ENCODE measurements around the gene QSOX2. TPM values are rescaled to one million over a fixed set of nuclear protein-coding genes. Genes with fewer than 3 reads are reported as not detected.
A peak's percentile ranks its signal among the peaks of the same experiment; 100 is the strongest.

Gene QSOX2
- total RNA-seq, 3 donors from 2014 or later (not counting 1 experiment from before 2014, with no cell fraction given) = 10.8 to 16.7 (median 16.6) TPM

DNA sequence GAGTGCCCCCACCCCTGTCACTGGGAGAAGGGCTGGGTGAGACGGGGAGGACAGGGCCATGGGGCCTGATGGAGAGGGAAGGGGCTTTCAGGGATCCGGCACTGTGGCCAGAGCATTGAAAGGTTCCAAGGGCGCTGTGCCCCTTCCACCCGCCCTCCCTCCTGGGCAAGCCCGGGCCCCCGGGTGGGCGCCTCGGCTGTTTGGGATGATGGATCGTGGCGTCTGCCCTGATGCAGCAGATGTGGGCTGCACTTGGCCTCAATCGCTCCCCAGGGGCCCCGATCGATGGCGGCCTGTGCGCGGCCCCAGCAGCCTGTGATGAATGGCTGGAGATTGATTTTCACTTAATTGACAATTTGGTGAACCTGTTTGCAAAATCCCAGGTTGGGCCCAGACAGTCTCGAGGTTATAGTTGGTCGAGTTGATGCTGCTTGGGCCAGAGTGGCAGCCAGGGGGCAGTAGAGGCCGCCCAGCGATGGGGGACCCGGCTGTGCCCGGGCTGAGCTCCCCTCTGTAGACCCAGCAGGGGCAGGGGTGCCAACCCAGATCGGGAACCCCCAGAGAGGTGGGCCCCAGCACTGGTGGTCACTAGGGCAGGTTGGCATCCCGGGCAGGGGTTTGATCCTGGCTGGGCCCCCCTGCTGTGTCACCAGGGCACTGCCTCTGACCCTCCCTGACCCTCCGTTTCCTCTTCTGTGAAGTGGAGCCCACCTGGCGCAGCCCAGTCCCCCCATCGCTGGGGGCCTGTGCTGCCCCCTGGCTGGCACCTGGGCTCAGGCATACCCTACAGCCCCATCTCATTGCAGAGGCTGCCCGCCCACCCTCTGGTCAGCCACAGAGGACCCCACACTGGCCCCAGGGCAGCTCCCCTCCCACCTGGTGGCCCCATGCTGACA is 75.4 kb downstream of the QSOX2 start:
- H3K27ac ChIP-seq (ENCODE audit: low read length) = no peak overlapping the region
- no peaks in the 10 kb centered on the region for H3K36me3 ChIP-seq (ENCODE audit: control insufficient read depth, insufficient read depth, low read length)
- ATAC-seq (peak; percentile 60 to 70 (median 68)), DNase-seq (peak; percentile 33 to 62)
- H3K27me3 ChIP-seq (ENCODE audit: control insufficient read depth, insufficient read depth, low read length) = peaks cover 2% of the 10 kb centered on the region
- TF ChIP-seq, protein P1, sequence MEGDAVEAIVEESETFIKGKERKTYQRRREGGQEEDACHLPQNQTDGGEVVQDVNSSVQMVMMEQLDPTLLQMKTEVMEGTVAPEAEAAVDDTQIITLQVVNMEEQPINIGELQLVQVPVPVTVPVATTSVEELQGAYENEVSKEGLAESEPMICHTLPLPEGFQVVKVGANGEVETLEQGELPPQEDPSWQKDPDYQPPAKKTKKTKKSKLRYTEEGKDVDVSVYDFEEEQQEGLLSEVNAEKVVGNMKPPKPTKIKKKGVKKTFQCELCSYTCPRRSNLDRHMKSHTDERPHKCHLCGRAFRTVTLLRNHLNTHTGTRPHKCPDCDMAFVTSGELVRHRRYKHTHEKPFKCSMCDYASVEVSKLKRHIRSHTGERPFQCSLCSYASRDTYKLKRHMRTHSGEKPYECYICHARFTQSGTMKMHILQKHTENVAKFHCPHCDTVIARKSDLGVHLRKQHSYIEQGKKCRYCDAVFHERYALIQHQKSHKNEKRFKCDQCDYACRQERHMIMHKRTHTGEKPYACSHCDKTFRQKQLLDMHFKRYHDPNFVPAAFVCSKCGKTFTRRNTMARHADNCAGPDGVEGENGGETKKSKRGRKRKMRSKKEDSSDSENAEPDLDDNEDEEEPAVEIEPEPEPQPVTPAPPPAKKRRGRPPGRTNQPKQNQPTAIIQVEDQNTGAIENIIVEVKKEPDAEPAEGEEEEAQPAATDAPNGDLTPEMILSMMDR (IDR thresholded peaks at IDR 0.05) = peak; percentile 50
- H3K4me3 Mint-ChIP-seq = no peak overlapping the region
- H3K27me3 Mint-ChIP-seq (ENCODE audit: low read depth in 2 of 2) = peaks cover 12 to 14% of the 10 kb centered on the region in 2 donors
- H3K9me3 ChIP-seq (ENCODE audit: control insufficient read depth, insufficient read depth, low read length) = no peaks in the 10 kb centered on the region
- no peak overlapping the region for H3K27ac Mint-ChIP-seq
- 49% methylated on average over 28 of the region's 28 CpGs for WGBS (ENCODE audit: insufficient coverage)
- intact Hi-C loops (cut with micrococcal nuclease) = loop anchor here (1.0 kb wide), 1 partner anchor 113 kb away; no protein-coding TSS in a partner anchor
- no peaks in the 10 kb centered on the region for H3K36me3 Mint-ChIP-seq
- H3K4me1 ChIP-seq (ENCODE audit: control insufficient read depth, insufficient read depth, low read length) = no peaks in the 10 kb centered on the region
- H3K4me1 Mint-ChIP-seq = peaks cover 0 to 3% of the 10 kb centered on the region in 2 donors
- no peak overlapping the region for H3K4me3 ChIP-seq (ENCODE audit: low read length)
- H3K9me3 Mint-ChIP-seq = no peaks in the 10 kb centered on the region

DNA sequence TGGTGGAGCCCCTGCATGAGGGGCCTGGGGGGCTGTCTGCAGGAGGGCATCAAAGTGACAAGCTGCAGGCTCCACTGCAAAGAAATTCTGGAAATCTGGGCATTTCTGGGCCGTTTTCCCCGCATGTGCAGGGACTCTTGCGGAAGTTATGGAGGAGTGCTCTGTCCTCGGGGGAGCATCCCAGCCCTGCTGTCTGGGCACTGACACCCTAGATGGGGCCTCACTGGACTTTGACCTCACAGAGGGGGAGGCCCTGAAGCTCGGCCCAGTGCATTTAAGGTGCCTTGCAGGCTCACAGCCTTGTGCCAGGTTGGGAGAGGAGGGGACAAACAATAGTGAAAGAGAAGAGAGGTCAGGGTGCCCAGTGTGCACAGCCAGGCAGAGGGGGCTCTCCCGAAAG is 76.1 kb downstream of the QSOX2 start:
- TF ChIP-seq, protein P1 (IDR thresholded peaks at IDR 0.05) = no peak
- H3K27me3 Mint-ChIP-seq (ENCODE audit: low read depth in 2 of 2) = peaks cover 12 to 18% of the 10 kb centered on the region in 2 donors
- Histone ChIP-seq H3K27me3 (ENCODE audit: control insufficient read depth, insufficient read depth, low read length) (peaks cover 2% of the 10 kb centered on the region), H3K4me1 (ENCODE audit: control insufficient read depth, insufficient read depth, low read length) (no peaks in the 10 kb centered on the region), H3K4me3 (ENCODE audit: low read length) (no peak overlapping the region), H3K9me3 (ENCODE audit: control insufficient read depth, insufficient read depth, low read length) (no peaks in the 10 kb centered on the region), H3K27ac (ENCODE audit: low read length) (no peak overlapping the region), H3K36me3 (ENCODE audit: control insufficient read depth, insufficient read depth, low read length) (no peaks in the 10 kb centered on the region)
- intact Hi-C loops (cut with micrococcal nuclease) = no loop called here
- H3K9me3 Mint-ChIP-seq = no peaks in the 10 kb centered on the region
- ATAC-seq = no peak
- H3K4me3 Mint-ChIP-seq = no peak overlapping the region
- WGBS (ENCODE audit: insufficient coverage) = 75% methylated on average over 6 of the region's 6 CpGs
- DNase-seq = no peak
- no peaks in the 10 kb centered on the region for H3K36me3 Mint-ChIP-seq
- peaks cover 0 to 3% of the 10 kb centered on the region in 2 donors for H3K4me1 Mint-ChIP-seq
- no peak overlapping the region for H3K27ac Mint-ChIP-seq

DNA sequence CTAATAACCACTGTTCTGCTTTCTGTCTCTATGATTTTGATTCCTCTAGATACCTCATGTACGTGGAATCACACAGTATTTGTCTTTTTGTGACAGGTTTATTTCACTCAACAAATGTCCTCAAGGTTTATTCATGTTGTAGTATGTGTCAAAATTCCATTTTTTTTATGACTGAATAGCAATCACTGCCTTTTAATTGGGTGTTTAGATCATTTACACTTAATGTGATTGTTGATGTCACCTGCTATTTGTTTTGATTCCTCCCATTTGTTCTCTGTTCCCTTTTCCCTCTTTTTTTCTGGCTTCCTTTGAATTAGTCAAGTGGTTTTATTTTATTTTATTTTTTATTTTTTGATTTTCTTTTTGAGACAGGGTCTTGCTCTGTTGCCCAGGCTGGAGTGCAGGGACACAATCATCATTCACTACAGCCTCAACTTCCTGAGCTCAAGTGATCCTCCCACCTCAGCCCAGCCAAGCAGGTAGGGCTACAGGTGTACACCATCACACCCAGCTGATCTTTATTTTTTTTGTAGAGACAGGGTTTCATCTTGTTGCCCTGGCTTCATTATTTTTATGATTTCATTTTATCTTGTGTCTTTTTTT is 82.3 kb downstream of the QSOX2 start:
- no peaks in the 10 kb centered on the region for H3K36me3 Mint-ChIP-seq
- no peaks in the 10 kb centered on the region for H3K27me3 ChIP-seq (ENCODE audit: control insufficient read depth, insufficient read depth, low read length)
- H3K4me3 Mint-ChIP-seq = no peak overlapping the region
- no peaks in the 10 kb centered on the region for H3K9me3 ChIP-seq (ENCODE audit: control insufficient read depth, insufficient read depth, low read length)
- no peak for ATAC-seq
- H3K36me3 ChIP-seq (ENCODE audit: control insufficient read depth, insufficient read depth, low read length) = no peaks in the 10 kb centered on the region
- DNase-seq = no peak
- peaks cover 2 to 10% of the 10 kb centered on the region in 2 donors for H3K27me3 Mint-ChIP-seq (ENCODE audit: low read depth in 2 of 2)
- no peaks in the 10 kb centered on the region for H3K4me1 Mint-ChIP-seq
- no peak overlapping the region for H3K4me3 ChIP-seq (ENCODE audit: low read length)
- no peaks in the 10 kb centered on the region for H3K4me1 ChIP-seq (ENCODE audit: control insufficient read depth, insufficient read depth, low read length)
- intact Hi-C loops (cut with micrococcal nuclease) = no loop called here
- H3K27ac ChIP-seq (ENCODE audit: low read length) = no peak overlapping the region
- no peak overlapping the region for H3K27ac Mint-ChIP-seq
- TF ChIP-seq, protein P1 (IDR thresholded peaks at IDR 0.05) = no peak
- no peaks in the 10 kb centered on the region for H3K9me3 Mint-ChIP-seq
- WGBS (ENCODE audit: insufficient coverage) = no CpG with 5 or more reads among the region's 1 CpG
